Left lobe of liver (tissue), 1 donor: ENCODE data around the gene AMBN. TPM values are rescaled to one million over a fixed set of nuclear protein-coding genes. Genes with fewer than 3 reads are reported as not detected.

Source experiments
- total RNA-seq: library from RNA; stranded (reverse); gene quantifications from one replicate; pipeline ENCODE4 v1.2.1, GENCODE V29; 2021
- donor health status: DM: no; HTN: yes; CAD: no.

AMBN gene
- total RNA-seq, 1 donor from 2014 or later = not detected

Other genes with a start within 250 kb of the AMBN start
- gene SMR3A, start 231.5 kb upstream of the AMBN start, total RNA-seq = not detected
- not detected for gene SMR3B, start 209.1 kb upstream of the AMBN start, total RNA-seq
- gene OPRPN, start 194.3 kb upstream of the AMBN start, total RNA-seq = 0.40 TPM
- not detected for gene MUC7, start 120.1 kb upstream of the AMBN start, total RNA-seq
- not detected for gene AMTN, start 73.7 kb upstream of the AMBN start, total RNA-seq
- gene ENAM, start 36.5 kb downstream of the AMBN start, total RNA-seq = 0.25 TPM
- 8.0 TPM for gene JCHAIN, start 74.3 kb downstream of the AMBN start, total RNA-seq
- 11.5 TPM for gene UTP3, start 96.3 kb downstream of the AMBN start, total RNA-seq
- 30.1 TPM for gene RUFY3, start 129.7 kb downstream of the AMBN start, total RNA-seq
- gene GRSF1, start 247.6 kb downstream of the AMBN start, total RNA-seq = 24.9 TPM